ENCODE results near the gene TMEM222.

TMEM222 gene

GRCh38 chr1:27333717-27334279 is 11.8 kb downstream of the TMEM222 start:
- Histone ChIP-seq H3K4me2 (ENCODE audit: low read depth, low read length) (no peak overlapping the region), H3K27me3 (replicated peaks; ENCODE audit: insufficient read depth, low read length) (no peaks in the 10 kb centered on the region), H3K4me3 (ENCODE audit: low read length) (no peak overlapping the region), H3F3A (ENCODE audit: insufficient read depth, low read length) (no peaks in the 10 kb centered on the region), H3K79me2 (ENCODE audit: low read length) (peaks cover 28% of the 10 kb centered on the region), H3K9ac (ENCODE audit: low read length) (no peak overlapping the region), H3K9me2 (replicated peaks; ENCODE audit: insufficient read depth, low read length) (no peaks in the 10 kb centered on the region), H3K4me1 (ENCODE audit: low read length) (no peaks in the 10 kb centered on the region), H4K20me1 (ENCODE audit: insufficient read depth, low read length) (no peaks in the 10 kb centered on the region), H2AFZ (ENCODE audit: low read length) (no peak overlapping the region), H3K27ac (ENCODE audit: low read length) (no peak overlapping the region), H3K9me3 (replicated peaks; ENCODE audit: insufficient read depth, low read length) (no peaks in the 10 kb centered on the region), H3K36me3 (replicated peaks; ENCODE audit: insufficient read depth, low read length) (no peaks in the 10 kb centered on the region; the same call in 1 of the 2 replicates)
- no peak for TF ChIP-seq EZH2 (optimal IDR thresholded peaks at IDR 0.05; ENCODE audit: low read depth, low read length)
- TF ChIP-seq, protein P1, sequence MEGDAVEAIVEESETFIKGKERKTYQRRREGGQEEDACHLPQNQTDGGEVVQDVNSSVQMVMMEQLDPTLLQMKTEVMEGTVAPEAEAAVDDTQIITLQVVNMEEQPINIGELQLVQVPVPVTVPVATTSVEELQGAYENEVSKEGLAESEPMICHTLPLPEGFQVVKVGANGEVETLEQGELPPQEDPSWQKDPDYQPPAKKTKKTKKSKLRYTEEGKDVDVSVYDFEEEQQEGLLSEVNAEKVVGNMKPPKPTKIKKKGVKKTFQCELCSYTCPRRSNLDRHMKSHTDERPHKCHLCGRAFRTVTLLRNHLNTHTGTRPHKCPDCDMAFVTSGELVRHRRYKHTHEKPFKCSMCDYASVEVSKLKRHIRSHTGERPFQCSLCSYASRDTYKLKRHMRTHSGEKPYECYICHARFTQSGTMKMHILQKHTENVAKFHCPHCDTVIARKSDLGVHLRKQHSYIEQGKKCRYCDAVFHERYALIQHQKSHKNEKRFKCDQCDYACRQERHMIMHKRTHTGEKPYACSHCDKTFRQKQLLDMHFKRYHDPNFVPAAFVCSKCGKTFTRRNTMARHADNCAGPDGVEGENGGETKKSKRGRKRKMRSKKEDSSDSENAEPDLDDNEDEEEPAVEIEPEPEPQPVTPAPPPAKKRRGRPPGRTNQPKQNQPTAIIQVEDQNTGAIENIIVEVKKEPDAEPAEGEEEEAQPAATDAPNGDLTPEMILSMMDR (IDR thresholded peaks at IDR 0.05; ENCODE audit: low read length) = no peak
- TF ChIP-seq EZH2phosphoT487 (IDR thresholded peaks at IDR 0.05; ENCODE audit: low read length) = no peak
- no peak for DNase-seq

- Histone ChIP-seq H3K27me3 (replicated peaks; ENCODE audit: insufficient read depth, low read length) (no peaks in the 10 kb centered on the region), H3K27ac (ENCODE audit: low read length) (no peak overlapping the region), H3K9me3 (replicated peaks; ENCODE audit: insufficient read depth, low read length) (no peaks in the 10 kb centered on the region), H3K36me3 (replicated peaks; ENCODE audit: insufficient read depth, low read length) (no peaks in the 10 kb centered on the region; the same call in 1 of the 2 replicates), H3K4me2 (ENCODE audit: low read depth, low read length) (no peak overlapping the region), H3F3A (ENCODE audit: insufficient read depth, low read length) (no peaks in the 10 kb centered on the region), H3K79me2 (ENCODE audit: low read length) (peaks cover 11% of the 10 kb centered on the region), H3K9ac (ENCODE audit: low read length) (no peak overlapping the region), H3K4me3 (ENCODE audit: low read length) (no peak overlapping the region), H3K4me1 (ENCODE audit: low read length) (no peaks in the 10 kb centered on the region), H2AFZ (ENCODE audit: low read length) (no peak overlapping the region), H4K20me1 (ENCODE audit: insufficient read depth, low read length) (no peaks in the 10 kb centered on the region), H3K9me2 (replicated peaks; ENCODE audit: insufficient read depth, low read length) (no peaks in the 10 kb centered on the region)
- TF ChIP-seq, protein P1 (IDR thresholded peaks at IDR 0.05; ENCODE audit: low read length) = no peak
- TF ChIP-seq EZH2phosphoT487 (IDR thresholded peaks at IDR 0.05; ENCODE audit: low read length) = no peak
- no peak for TF ChIP-seq EZH2 (optimal IDR thresholded peaks at IDR 0.05; ENCODE audit: low read depth, low read length)
- DNase-seq = no peak
These were observed 13.8 kb downstream of the TMEM222 start for GRCh38 chr1:27335506-27336422.

- Histone ChIP-seq H3K4me2 (ENCODE audit: low read depth, low read length) (no peak overlapping the region), H3F3A (ENCODE audit: insufficient read depth, low read length) (no peaks in the 10 kb centered on the region), H3K4me1 (ENCODE audit: low read length) (peaks cover 7% of the 10 kb centered on the region), H3K4me3 (ENCODE audit: low read length) (no peak overlapping the region), H3K36me3 (replicated peaks; ENCODE audit: insufficient read depth, low read length) (no peaks in the 10 kb centered on the region; the same call in 1 of the 2 replicates), H3K79me2 (ENCODE audit: low read length) (0 out of 2 replicates have a peak, but pooled peaks cover 3% of the 10 kb centered on the region), H3K9ac (ENCODE audit: low read length) (no peak overlapping the region), H3K27me3 (replicated peaks; ENCODE audit: insufficient read depth, low read length) (no peaks in the 10 kb centered on the region), H3K27ac (ENCODE audit: low read length) (no peak overlapping the region), H4K20me1 (ENCODE audit: insufficient read depth, low read length) (no peaks in the 10 kb centered on the region), H3K9me2 (replicated peaks; ENCODE audit: insufficient read depth, low read length) (no peaks in the 10 kb centered on the region), H2AFZ (ENCODE audit: low read length) (no peak overlapping the region), H3K9me3 (replicated peaks; ENCODE audit: insufficient read depth, low read length) (no peaks in the 10 kb centered on the region)
- TF ChIP-seq, protein P1 (IDR thresholded peaks at IDR 0.05; ENCODE audit: low read length) = no peak
- TF ChIP-seq EZH2 (optimal IDR thresholded peaks at IDR 0.05; ENCODE audit: low read depth, low read length) (no peak), EZH2phosphoT487 (IDR thresholded peaks at IDR 0.05; ENCODE audit: low read length) (no peak)
- no peak for DNase-seq
These were observed 14.8 kb downstream of the TMEM222 start for GRCh38 chr1:27336756-27337155.

All from MM.1S (cell line).